BLaER1 (cell line): ENCODE data around the gene CTSS.

Experiments
- H3K27ac ChIP-seq: shearing (Covaris generic); formaldehyde crosslinking; 2 replicates; pipeline ENCODE4 v1.8.1; 2022
- H3K27me3 ChIP-seq: shearing (Covaris generic); formaldehyde crosslinking; 2 replicates; pipeline ENCODE4 v1.8.1; 2022
- H3K36me3 ChIP-seq: shearing (Covaris generic); formaldehyde crosslinking; 2 replicates; pipeline ENCODE4 v1.8.1; 2022
- H3K4me1 ChIP-seq: shearing (Covaris generic); formaldehyde crosslinking; 2 replicates; pipeline ENCODE4 v1.8.1; 2022
- H3K4me2 ChIP-seq: shearing (Covaris generic); formaldehyde crosslinking; 2 replicates; pipeline ENCODE4 v1.8.1; 2022
- H3K4me3 ChIP-seq: shearing (Covaris generic); formaldehyde crosslinking; 2 replicates; pipeline ENCODE4 v1.8.1; 2022
- H3K9ac ChIP-seq: shearing (Covaris generic); formaldehyde crosslinking; 2 replicates; pipeline ENCODE4 v1.8.1; 2022
- H3K9me3 ChIP-seq: shearing (Covaris generic); formaldehyde crosslinking; 2 replicates; pipeline ENCODE4 v1.8.1; 2022
- H4K20me1 ChIP-seq: shearing (Covaris generic); formaldehyde crosslinking; 2 replicates; pipeline ENCODE4 v1.8.1; 2022
- Cebpa-rat ChIP-seq: shearing (Covaris generic); IDR thresholded peaks from 2 replicates; pipeline ENCODE4 v1.8.1; 2022

The CTSS gene

DNA sequence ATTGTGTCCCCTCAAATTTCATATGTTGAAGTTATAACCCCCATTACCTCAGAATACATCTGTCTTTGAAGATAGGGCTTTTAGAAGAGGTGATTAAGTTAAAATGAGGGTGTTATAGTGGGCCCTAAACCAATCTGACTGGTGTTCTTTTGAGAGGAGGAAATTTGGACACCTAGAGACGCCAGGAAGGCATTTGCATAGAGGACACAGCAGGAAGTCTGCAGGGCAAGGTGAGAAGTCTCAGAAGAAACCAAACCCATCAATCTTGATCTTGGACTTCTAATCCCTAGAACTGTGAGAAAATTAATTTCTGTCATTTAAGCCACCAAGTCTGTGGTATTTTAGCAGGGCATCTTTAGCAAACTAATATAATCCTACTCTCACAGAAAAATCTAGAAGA is 81.7 kb downstream of the CTSS start:
- no peak overlapping the region for H3K4me2 ChIP-seq
- H3K4me3 ChIP-seq = no peak overlapping the region
- H3K27ac ChIP-seq = no peak overlapping the region
- peaks cover 55% of the 10 kb centered on the region for H3K36me3 ChIP-seq
- no peaks in the 10 kb centered on the region for H3K4me1 ChIP-seq
- no peaks in the 10 kb centered on the region for H3K9me3 ChIP-seq
- no peaks in the 10 kb centered on the region for H4K20me1 ChIP-seq
- no peak overlapping the region for H3K9ac ChIP-seq
- TF ChIP-seq Cebpa-rat = no peak
- no peaks in the 10 kb centered on the region for H3K27me3 ChIP-seq
